ENCODE data around the gene CDH12.

CDH12 gene

DNA sequence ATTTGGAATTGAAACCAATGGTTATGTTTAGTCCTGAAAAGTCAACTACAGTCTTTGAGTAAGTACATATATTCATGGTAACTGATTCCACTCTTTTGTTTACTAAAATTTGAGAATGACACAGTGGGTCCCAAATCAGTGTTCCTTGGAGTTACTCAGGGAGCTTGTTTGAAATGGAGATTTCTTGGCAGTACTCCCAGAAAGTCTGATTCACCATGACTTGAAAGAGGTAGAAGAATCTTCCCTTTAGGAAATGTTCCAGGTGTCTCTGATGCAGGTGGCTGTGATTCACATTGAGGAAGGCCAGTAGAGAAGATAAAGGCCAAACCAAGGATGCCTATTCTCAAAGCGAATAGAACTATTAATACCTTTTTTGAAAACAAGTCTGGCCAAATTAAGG is 1078.3 kb downstream of the CDH12 start:
- no peaks in the 10 kb centered on the region for H3K27me3 ChIP-seq
- no peaks in the 10 kb centered on the region for H3K9me3 ChIP-seq
- H3K4me1 ChIP-seq = no peaks in the 10 kb centered on the region
- no peak for DNase-seq
- H3K4me3 ChIP-seq (ENCODE audit: low read depth, low read length) = no peak overlapping the region
- TF ChIP-seq, protein P1, sequence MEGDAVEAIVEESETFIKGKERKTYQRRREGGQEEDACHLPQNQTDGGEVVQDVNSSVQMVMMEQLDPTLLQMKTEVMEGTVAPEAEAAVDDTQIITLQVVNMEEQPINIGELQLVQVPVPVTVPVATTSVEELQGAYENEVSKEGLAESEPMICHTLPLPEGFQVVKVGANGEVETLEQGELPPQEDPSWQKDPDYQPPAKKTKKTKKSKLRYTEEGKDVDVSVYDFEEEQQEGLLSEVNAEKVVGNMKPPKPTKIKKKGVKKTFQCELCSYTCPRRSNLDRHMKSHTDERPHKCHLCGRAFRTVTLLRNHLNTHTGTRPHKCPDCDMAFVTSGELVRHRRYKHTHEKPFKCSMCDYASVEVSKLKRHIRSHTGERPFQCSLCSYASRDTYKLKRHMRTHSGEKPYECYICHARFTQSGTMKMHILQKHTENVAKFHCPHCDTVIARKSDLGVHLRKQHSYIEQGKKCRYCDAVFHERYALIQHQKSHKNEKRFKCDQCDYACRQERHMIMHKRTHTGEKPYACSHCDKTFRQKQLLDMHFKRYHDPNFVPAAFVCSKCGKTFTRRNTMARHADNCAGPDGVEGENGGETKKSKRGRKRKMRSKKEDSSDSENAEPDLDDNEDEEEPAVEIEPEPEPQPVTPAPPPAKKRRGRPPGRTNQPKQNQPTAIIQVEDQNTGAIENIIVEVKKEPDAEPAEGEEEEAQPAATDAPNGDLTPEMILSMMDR (IDR thresholded peaks at IDR 0.05; ENCODE audit: low read depth, low read length) = no peak
- H3K36me3 ChIP-seq = no peaks in the 10 kb centered on the region

DNA sequence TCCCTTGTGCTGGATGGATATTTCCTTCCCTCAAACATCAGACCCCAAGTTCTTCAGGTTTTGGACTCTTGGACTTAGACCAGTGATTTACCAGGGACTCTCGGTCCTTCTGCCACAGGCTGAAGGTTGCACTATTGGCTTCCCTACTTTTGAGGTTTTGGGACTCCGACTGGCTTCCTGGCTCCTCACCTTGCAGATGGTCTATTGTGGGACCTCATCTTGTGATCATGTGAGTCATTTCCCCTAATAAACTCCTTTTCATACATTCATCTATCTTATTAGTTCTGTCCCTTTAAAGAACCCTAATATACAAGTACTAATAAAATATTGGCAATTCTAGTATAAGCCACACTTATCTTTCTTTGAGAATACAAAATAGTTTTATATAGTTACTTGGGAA is 1078.9 kb downstream of the CDH12 start:
- DNase-seq = no peak
- no peaks in the 10 kb centered on the region for H3K27me3 ChIP-seq
- no peak overlapping the region for H3K4me3 ChIP-seq (ENCODE audit: low read depth, low read length)
- H3K9me3 ChIP-seq = no peaks in the 10 kb centered on the region
- no peaks in the 10 kb centered on the region for H3K36me3 ChIP-seq
- no peaks in the 10 kb centered on the region for H3K4me1 ChIP-seq
- TF ChIP-seq, protein P1 (IDR thresholded peaks at IDR 0.05; ENCODE audit: low read depth, low read length) = no peak

DNA sequence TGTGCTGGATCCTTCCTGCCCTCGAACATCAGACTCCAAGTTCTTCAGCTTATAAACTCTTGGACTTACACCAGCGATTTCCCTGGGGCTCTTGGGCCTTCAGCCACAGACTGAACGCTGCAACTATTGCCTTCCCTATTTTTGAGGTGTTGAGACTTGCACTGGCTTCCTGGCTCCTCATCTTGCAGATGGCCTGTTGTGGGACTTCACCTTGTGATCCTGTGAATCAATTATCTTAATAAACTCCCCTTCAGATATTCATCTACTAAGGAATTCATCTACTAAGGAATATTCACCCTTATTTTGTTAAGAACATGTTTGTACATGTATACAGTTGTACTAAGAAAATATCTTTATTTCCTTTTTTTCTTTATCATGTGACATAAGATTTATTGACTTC is 1079.7 kb downstream of the CDH12 start:
- TF ChIP-seq, protein P1 (IDR thresholded peaks at IDR 0.05; ENCODE audit: low read depth, low read length) = no peak
- DNase-seq = no peak
- no peaks in the 10 kb centered on the region for H3K9me3 ChIP-seq
- H3K4me1 ChIP-seq = no peaks in the 10 kb centered on the region
- H3K36me3 ChIP-seq = no peaks in the 10 kb centered on the region
- H3K27me3 ChIP-seq = no peaks in the 10 kb centered on the region
- no peak overlapping the region for H3K4me3 ChIP-seq (ENCODE audit: low read depth, low read length)

DNA sequence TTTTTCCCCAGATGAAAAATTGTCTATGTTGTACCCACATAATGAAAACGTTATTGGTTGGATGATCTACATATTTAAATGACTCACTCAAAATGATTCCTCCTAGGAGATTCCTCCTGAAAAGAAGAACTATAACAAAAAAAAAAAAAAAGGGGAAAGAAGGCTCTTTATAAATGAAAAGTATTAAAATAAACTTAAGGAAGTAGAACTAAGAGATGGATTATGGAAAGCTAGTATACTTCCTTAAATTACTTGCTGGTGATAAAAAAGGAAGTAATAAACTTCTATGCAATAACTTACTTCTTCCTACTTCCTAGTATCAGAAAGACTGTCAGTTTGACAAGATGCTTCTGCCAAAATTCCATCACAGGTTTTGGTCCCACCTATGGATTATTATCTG is 1087.7 kb downstream of the CDH12 start:
- no peaks in the 10 kb centered on the region for H3K27me3 ChIP-seq
- no peak for DNase-seq
- TF ChIP-seq, protein P1 (IDR thresholded peaks at IDR 0.05; ENCODE audit: low read depth, low read length) = no peak

DNA sequence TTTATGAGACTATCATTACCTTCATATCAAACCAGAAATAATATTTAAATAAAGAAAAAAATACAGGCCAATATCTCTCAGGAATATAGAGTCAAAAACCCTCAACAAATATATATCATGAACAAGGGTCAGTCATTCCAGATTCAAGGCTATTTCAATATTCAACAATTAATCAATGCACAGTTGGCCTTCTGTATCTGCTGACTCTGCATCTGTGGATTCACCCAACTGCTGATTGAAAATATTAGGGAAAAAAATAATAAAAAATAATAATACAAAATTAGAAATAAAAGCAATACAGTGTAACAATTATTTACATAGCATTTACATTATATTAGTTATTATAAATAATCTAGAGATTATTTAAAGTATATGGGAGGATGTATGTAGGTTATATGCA is 1114.0 kb downstream of the CDH12 start:
- no peak for DNase-seq
- Histone ChIP-seq H3K36me3 (no peaks in the 10 kb centered on the region), H3K27me3 (no peaks in the 10 kb centered on the region), H3K4me1 (no peaks in the 10 kb centered on the region), H3K9me3 (no peaks in the 10 kb centered on the region), H3K4me3 (ENCODE audit: low read depth, low read length) (no peak overlapping the region)
- TF ChIP-seq, protein P1 (IDR thresholded peaks at IDR 0.05; ENCODE audit: low read depth, low read length) = no peak

More for the DNA sequence above, 1087.7 kb downstream of the CDH12 start:
- Histone ChIP-seq H3K9me3 (no peaks in the 10 kb centered on the region), H3K4me3 (ENCODE audit: low read depth, low read length) (no peak overlapping the region), H3K4me1 (no peaks in the 10 kb centered on the region), H3K36me3 (no peaks in the 10 kb centered on the region)

DNA sequence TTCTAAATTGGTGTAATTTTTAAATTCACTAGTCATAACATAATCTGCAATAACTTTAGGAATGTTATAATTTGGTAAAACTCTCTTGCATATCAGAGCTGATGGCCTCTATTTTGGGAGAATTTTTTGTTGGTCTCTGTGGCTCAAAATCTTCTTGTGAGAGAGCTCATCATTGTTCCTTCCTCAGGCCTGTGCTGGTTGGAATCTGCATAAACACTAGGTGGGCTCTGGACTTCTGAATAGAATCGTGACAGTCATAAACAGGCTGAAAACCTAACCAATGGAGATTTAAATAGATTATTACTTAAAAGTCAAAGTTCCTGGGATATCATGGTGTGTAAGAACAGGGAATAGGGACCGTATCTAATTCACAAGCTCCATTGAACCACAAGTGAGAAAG is 1129.6 kb downstream of the CDH12 start:
- Histone ChIP-seq H3K36me3 (no peaks in the 10 kb centered on the region), H3K4me3 (ENCODE audit: low read depth, low read length) (no peak overlapping the region)

More for the DNA sequence above, 1129.6 kb downstream of the CDH12 start:
- Histone ChIP-seq H3K9me3 (no peaks in the 10 kb centered on the region), H3K27me3 (no peaks in the 10 kb centered on the region), H3K4me1 (no peaks in the 10 kb centered on the region)
- DNase-seq = no peak
- TF ChIP-seq, protein P1 (IDR thresholded peaks at IDR 0.05; ENCODE audit: low read depth, low read length) = no peak

Data from BE2C (cell line).